ENCODE measurements around the gene C1orf74.

- TF ChIP-seq, protein P1, sequence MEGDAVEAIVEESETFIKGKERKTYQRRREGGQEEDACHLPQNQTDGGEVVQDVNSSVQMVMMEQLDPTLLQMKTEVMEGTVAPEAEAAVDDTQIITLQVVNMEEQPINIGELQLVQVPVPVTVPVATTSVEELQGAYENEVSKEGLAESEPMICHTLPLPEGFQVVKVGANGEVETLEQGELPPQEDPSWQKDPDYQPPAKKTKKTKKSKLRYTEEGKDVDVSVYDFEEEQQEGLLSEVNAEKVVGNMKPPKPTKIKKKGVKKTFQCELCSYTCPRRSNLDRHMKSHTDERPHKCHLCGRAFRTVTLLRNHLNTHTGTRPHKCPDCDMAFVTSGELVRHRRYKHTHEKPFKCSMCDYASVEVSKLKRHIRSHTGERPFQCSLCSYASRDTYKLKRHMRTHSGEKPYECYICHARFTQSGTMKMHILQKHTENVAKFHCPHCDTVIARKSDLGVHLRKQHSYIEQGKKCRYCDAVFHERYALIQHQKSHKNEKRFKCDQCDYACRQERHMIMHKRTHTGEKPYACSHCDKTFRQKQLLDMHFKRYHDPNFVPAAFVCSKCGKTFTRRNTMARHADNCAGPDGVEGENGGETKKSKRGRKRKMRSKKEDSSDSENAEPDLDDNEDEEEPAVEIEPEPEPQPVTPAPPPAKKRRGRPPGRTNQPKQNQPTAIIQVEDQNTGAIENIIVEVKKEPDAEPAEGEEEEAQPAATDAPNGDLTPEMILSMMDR (IDR thresholded peaks at IDR 0.05 in 4 of 5, conservative IDR thresholded peaks at IDR 0.05 in 1 of 5) = no peak
- no peak for TF ChIP-seq POLR2A (IDR thresholded peaks at IDR 0.05)
Measured at GRCh38 chr1:209815931-209816341, 31.6 kb upstream of the C1orf74 start.
